Transverse colon (tissue), 4 donors: ENCODE data around the gene ABCB11. TPM values are rescaled to one million over a fixed set of nuclear protein-coding genes. Genes with fewer than 3 reads are reported as not detected.

Experiments used
- DNase-seq: peaks from one replicate; pipeline ENCODE4 v3.0.0-alpha.2; 2019
- H3K27ac ChIP-seq, 4 donors: fragments of 200-600 bp; sonication (generic); 2 replicates each; pipeline ENCODE4 v1.5.1; 2016 to 2018; ENCODE audit warnings: inconsistent platforms in 4 of 4
- H3K27me3 ChIP-seq: fragments of 200-600 bp; sonication (generic); 2 replicates; pipeline ENCODE4 v1.5.1; 2017; ENCODE audit warnings: inconsistent platforms
- H3K36me3 ChIP-seq, 4 donors: fragments of 200-600 bp; sonication (generic); 2 replicates each; pipeline ENCODE4 v1.5.1; 2017 to 2019; ENCODE audit warnings: inconsistent platforms in 4 of 4
- H3K4me1 ChIP-seq, 4 donors: fragments of 200-600 bp; sonication (generic); 2 replicates each; pipeline ENCODE4 v1.5.1; 2017 to 2020; ENCODE audit warnings: inconsistent platforms in 4 of 4
- H3K4me3 ChIP-seq, 4 donors: fragments of 200-600 bp; sonication (generic); 1 replicate in 1 of 4; 2 replicates in 3 of 4; pipeline versions ENCODE4 v1.5.1 to v1.6.1; 2017 to 2019; ENCODE audit warnings: inconsistent platforms in 4 of 4
- H3K9me3 ChIP-seq, 2 donors: fragments of 200-600 bp; sonication (generic); 2 replicates each; pipeline ENCODE4 v1.5.1; 2017 to 2019; ENCODE audit warnings: inconsistent platforms in 2 of 2
- EP300 ChIP-seq: sonication (generic); formaldehyde crosslinking; IDR thresholded peaks from one replicate; pipeline ENCODE4 v1.6.1; 2017; ENCODE audit warnings: antibody characterized with exemption, low read depth
- POLR2A ChIP-seq: fragments of 450-650 bp; IDR thresholded peaks from one replicate; pipeline ENCODE4 v1.6.1; 2016; ENCODE audit warnings: antibody characterized with exemption, mild to moderate bottlenecking, moderate library complexity
- POLR2AphosphoS5 ChIP-seq, 3 donors: sonication (generic); formaldehyde crosslinking; IDR thresholded peaks; one replicate each; pipeline ENCODE4 v1.6.1; 2016; ENCODE audit warnings: antibody characterized with exemption in 3 of 3
- WGBS, 2 donors: methylation state at CpG; one replicate each; pipeline ENCODE4 v1.1.5; 2018; ENCODE audit warnings: low coverage in 1 of 2; 5-methylcytosine and 5-hydroxymethylcytosine counted together
- in situ Hi-C, 4 donors: fragments of 200-750 bp; cut with MboI; loops; one replicate each; pipeline versions ENCODE4 v1.15.0 to v1.15.1; 2017; ENCODE audit warnings: low sequenced_read_pairs in 3 of 4, low pct_ligation_motif_present in 1 of 4, low pct_unique_long_range_greater_than_20kb in 1 of 4
- intact Hi-C: fragments of 100-400 bp; cut with DNase I; formaldehyde crosslinking; loops from one replicate; pipeline ENCODE4 v1.15.1; 2023; ENCODE audit warnings: low total_unique reads
- total RNA-seq, 4 donors: library from RNA; depleted of rRNA; stranded (reverse); fragments of >200 nt; gene quantifications; one replicate each; pipeline ENCODE4 v1.1.0, GENCODE V29; 2016
- TF ChIP-seq, protein P1 (sequence below), 5 experiments: fragments of 200-600 bp in 3 of 5; fragments of 450-650 bp in 2 of 5; sonication (generic) in 3 of 5; IDR thresholded peaks; 1 replicate in 2 of 5; 2 replicates in 3 of 5; pipeline ENCODE4 v1.5.1; 2016 to 2017; ENCODE audit warnings: antibody characterized with exemption in 5 of 5, inconsistent platforms in 3 of 5, mild to moderate bottlenecking in 2 of 5, moderate library complexity in 1 of 5

The ABCB11 gene
- total RNA-seq, 4 donors from 2014 or later, result 4.8 to 41.8 (median 14.8) TPM

DNA sequence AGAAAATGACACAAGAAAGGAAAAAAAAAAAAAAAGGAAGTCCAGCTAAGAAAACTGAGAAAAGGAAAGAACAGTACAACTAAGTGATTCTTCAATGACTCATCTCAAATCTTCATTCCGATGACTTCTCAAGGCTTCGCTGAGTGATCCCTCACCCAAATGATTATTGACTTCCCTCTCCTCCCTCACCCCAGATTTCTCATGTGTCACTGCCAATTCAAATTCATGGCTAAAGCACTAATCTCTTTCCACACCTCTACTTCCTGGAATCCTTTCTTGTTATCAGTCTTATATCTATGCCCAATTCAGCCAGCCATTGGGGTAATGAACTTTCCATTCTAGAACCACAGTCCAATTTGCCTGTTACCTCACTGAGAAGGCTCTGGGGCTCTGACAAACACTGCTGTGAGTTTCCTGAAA is 7.2 kb upstream of the ABCB11 start:
- peak overlapping the region in 3 of 4 donors; percentile 12 to 40 (median 35) for H3K27ac ChIP-seq
- in situ Hi-C loops (no loop called here), intact Hi-C loops (no loop called here)
- H3K36me3 ChIP-seq, result no peaks in the 10 kb centered on the region
- peaks cover 0 to 9% of the 10 kb centered on the region in 2 donors for H3K9me3 ChIP-seq
- peaks cover 0 to 17% (median 6%) of the 10 kb centered on the region in 4 donors for H3K4me1 ChIP-seq
- no peak for DNase-seq
- WGBS, 2 donors, result 44 to 64% methylated on average over 2 of the region's 2 CpGs
- TF ChIP-seq POLR2AphosphoS5 (IDR thresholded peaks at IDR 0.05) (no peak), EP300 (no peak), POLR2A (no peak)
- TF ChIP-seq, protein P1, sequence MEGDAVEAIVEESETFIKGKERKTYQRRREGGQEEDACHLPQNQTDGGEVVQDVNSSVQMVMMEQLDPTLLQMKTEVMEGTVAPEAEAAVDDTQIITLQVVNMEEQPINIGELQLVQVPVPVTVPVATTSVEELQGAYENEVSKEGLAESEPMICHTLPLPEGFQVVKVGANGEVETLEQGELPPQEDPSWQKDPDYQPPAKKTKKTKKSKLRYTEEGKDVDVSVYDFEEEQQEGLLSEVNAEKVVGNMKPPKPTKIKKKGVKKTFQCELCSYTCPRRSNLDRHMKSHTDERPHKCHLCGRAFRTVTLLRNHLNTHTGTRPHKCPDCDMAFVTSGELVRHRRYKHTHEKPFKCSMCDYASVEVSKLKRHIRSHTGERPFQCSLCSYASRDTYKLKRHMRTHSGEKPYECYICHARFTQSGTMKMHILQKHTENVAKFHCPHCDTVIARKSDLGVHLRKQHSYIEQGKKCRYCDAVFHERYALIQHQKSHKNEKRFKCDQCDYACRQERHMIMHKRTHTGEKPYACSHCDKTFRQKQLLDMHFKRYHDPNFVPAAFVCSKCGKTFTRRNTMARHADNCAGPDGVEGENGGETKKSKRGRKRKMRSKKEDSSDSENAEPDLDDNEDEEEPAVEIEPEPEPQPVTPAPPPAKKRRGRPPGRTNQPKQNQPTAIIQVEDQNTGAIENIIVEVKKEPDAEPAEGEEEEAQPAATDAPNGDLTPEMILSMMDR (IDR thresholded peaks at IDR 0.05), result no peak
- no peak overlapping the region for H3K4me3 ChIP-seq
- H3K27me3 ChIP-seq, result no peaks in the 10 kb centered on the region

DNA sequence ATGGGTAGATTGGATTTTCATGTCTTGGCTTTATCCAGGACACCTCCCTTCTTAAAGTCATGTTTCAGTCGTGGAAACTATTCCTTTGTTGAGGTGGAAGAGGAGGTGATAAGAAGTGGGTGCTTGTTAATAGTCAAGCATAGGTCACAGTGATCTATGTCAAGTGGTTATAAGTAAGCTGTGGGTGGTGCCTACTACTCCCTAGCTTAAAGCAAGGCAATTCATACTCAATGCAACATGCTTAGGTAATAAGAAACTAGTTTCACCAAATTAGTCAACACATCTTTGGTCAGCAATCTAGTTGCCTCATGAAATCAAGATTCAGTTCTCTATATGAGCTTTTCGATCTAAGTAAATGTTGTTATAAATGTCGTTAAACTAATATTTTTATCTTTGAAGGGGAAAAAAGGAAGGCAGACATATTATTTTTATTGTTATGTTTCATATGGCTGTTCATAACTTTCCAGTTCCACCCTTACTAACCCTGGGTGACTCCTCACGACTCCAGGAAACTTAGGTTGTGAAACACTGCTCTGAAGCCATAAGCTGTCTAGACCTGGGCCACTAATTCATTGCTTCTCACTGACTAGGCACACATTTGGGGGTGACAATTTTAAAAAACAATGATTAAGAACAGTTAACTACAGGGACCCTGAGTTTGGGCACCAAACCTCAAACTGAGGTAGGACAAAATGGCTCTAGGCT is 5.8 kb upstream of the ABCB11 start:
- Histone ChIP-seq H3K4me3 (no peak overlapping the region), H3K36me3 (no peaks in the 10 kb centered on the region), H3K9me3 (peaks cover 0 to 1% of the 10 kb centered on the region in 2 donors), H3K27ac (peak overlapping the region in 2 of 4 donors; percentile 12 to 18), H3K4me1 (peaks cover 0 to 17% (median 6%) of the 10 kb centered on the region in 4 donors), H3K27me3 (no peaks in the 10 kb centered on the region)
- no peak for TF ChIP-seq POLR2A
- TF ChIP-seq, protein P1 (IDR thresholded peaks at IDR 0.05), result no peak
- TF ChIP-seq EP300, result no peak
- no peak for TF ChIP-seq POLR2AphosphoS5 (IDR thresholded peaks at IDR 0.05)
- WGBS, 2 donors, result 67 to 70% methylated on average over 4 of the region's 4 CpGs
- in situ Hi-C loops, result no loop called here
- DNase-seq, result no peak
- intact Hi-C loops, result no loop called here

DNA sequence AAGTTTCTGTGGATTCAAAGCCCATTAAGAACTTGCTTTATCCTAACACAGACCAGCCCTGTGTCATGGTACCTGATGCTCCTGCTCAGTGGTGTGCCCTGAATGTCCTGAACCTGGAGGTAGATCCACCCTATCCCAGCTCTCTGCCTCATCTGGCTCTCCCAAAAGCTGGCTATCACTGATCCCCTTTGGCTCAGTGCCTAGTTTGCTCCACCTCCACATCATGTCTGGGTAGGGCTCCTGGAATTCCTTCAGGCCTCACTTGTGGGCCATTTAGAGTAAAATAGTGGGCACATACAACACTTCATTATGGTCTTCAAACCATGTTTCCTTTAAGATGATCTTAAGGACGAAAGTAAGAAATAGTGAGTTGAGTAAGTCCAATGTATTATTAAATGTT is 4.8 kb upstream of the ABCB11 start:
- Histone ChIP-seq H3K27me3 (no peaks in the 10 kb centered on the region), H3K27ac (no peak overlapping the region), H3K36me3 (no peaks in the 10 kb centered on the region), H3K4me1 (peaks cover 0 to 14% (median 6%) of the 10 kb centered on the region in 4 donors), H3K4me3 (no peak overlapping the region), H3K9me3 (no peaks in the 10 kb centered on the region)
- no peak for DNase-seq
- 90 to 100% methylated on average over 1 of the region's 1 CpG for WGBS, 2 donors
- in situ Hi-C loops (no loop called here), intact Hi-C loops (no loop called here)
- no peak for TF ChIP-seq POLR2AphosphoS5 (IDR thresholded peaks at IDR 0.05)
- TF ChIP-seq EP300, result no peak
- TF ChIP-seq, protein P1 (IDR thresholded peaks at IDR 0.05), result no peak
- no peak for TF ChIP-seq POLR2A

GRCh38 chr2:169034984-169035544 is 3.9 kb upstream of the ABCB11 start:
- in situ Hi-C loops (no loop called here), intact Hi-C loops (no loop called here)
- H3K27me3 ChIP-seq, result no peaks in the 10 kb centered on the region
- no peak for TF ChIP-seq POLR2A
- TF ChIP-seq, protein P1 (IDR thresholded peaks at IDR 0.05), result no peak
- no peak for TF ChIP-seq EP300
- no peak for TF ChIP-seq POLR2AphosphoS5 (IDR thresholded peaks at IDR 0.05)
- DNase-seq, result no peak
- H3K9me3 ChIP-seq, result no peaks in the 10 kb centered on the region
- H3K36me3 ChIP-seq, result no peaks in the 10 kb centered on the region
- peaks cover 0 to 14% (median 6%) of the 10 kb centered on the region in 4 donors for H3K4me1 ChIP-seq
- H3K27ac ChIP-seq, result peak overlapping the region; percentile 29 to 48 (median 40)
- H3K4me3 ChIP-seq, result no peak overlapping the region
